ENCODE data around the gene MTERF4. TPM values are rescaled to one million over a fixed set of nuclear protein-coding genes. Genes with fewer than 3 reads are reported as not detected.
A peak's percentile ranks its signal among the peaks of the same experiment; 100 is the strongest.

MTERF4 gene
- total and polyA plus RNA-seq, 8 donors = 3.2 to 85.7 (median 29.2) TPM

DNA sequence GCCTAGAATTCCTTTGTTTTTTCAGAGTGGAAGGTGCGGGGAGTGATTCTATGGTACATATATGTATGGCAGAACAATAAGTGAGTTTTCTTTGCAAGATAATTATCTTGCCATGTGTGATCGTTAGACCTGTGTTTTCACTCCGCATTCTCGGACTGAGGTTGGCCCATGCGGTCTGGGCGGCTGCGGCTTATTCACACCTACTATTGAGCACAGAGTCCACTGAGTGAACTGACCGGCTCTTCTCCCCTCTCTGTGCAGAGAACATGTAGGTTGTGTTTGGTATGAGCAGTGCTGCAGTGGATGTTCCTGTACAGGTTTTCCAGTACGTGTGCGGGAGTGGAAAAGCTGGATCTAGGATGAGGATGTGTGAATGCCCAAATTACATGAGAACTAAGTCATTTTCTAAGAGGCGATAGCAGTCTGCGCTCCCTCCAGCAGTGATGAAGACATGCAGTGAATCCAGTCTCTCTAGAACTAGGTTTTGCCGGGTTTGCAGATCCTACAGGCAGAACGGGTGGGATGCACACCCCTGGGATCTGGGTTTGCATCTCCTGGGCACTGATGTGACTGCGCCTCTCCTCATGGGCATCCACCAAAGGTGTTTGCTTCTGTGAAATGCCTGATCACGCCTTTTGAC is 27.1 kb downstream of the MTERF4 start:
- no peak for DNase-seq
- H3K4me1 ChIP-seq = peaks cover 0 to 7% (median 2%) of the 10 kb centered on the region in 4 donors
- H3K36me3 ChIP-seq = peaks cover 13 to 67% (median 58%) of the 10 kb centered on the region in 4 donors
- H3K4me3 ChIP-seq = no peak overlapping the region
- intact Hi-C loops (cut with DNase I; ENCODE audit: low total_unique reads) = no loop called here
- 93 to 95% (median 95%) methylated on average over 16 of the region's 16 CpGs for WGBS, 5 donors
- H3K27ac ChIP-seq = no peak overlapping the region
- H3K9me3 ChIP-seq = no peaks in the 10 kb centered on the region
- no peaks in the 10 kb centered on the region for H3K27me3 ChIP-seq
- TF ChIP-seq POLR2AphosphoS5 (IDR thresholded peaks at IDR 0.05) (no peak), EP300 (IDR thresholded peaks at IDR 0.05) (no peak), POLR2A (IDR thresholded peaks at IDR 0.05) (no peak)
- TF ChIP-seq, protein P1, sequence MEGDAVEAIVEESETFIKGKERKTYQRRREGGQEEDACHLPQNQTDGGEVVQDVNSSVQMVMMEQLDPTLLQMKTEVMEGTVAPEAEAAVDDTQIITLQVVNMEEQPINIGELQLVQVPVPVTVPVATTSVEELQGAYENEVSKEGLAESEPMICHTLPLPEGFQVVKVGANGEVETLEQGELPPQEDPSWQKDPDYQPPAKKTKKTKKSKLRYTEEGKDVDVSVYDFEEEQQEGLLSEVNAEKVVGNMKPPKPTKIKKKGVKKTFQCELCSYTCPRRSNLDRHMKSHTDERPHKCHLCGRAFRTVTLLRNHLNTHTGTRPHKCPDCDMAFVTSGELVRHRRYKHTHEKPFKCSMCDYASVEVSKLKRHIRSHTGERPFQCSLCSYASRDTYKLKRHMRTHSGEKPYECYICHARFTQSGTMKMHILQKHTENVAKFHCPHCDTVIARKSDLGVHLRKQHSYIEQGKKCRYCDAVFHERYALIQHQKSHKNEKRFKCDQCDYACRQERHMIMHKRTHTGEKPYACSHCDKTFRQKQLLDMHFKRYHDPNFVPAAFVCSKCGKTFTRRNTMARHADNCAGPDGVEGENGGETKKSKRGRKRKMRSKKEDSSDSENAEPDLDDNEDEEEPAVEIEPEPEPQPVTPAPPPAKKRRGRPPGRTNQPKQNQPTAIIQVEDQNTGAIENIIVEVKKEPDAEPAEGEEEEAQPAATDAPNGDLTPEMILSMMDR (IDR thresholded peaks at IDR 0.05) = no peak

DNA sequence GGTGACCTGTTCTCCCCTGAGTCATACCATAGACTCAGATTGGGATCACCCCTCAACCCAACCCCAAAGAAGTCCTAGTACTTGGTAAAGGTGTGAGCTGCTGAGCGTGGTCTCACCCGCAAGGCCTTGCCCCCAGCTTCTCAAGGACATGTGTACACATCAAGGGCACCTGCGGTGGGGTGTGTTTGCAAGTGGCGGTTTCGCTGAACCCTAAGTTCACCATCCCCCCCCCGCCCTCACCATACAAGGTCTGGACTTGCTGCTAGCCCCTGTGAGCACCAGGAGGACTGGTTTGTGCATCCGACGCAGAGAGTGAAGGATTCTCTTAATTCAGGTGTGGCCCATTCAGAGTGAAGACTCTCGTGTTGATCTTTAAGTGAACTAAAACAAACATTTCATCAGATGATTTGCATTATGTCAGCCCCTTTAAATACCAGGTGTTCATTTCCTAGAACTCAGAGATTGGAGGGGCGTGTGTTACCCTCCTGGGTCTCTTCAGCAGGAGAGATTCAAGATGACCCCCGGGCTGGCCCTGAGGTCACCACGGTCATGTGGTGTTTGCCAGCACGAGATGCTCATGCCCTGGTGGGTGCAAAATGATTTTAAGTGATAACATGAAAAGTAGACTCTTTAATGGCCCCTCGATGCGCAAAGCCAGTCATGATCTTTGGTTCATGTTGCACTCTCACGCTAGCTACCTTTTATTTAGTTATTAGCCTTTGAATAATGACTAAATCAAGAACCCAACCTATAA is 27.8 kb downstream of the MTERF4 start:
- TF ChIP-seq, protein P1 (IDR thresholded peaks at IDR 0.05) = no peak
- TF ChIP-seq POLR2AphosphoS5 (IDR thresholded peaks at IDR 0.05) (no peak), EP300 (IDR thresholded peaks at IDR 0.05) (no peak), POLR2A (IDR thresholded peaks at IDR 0.05) (no peak)
- WGBS, 5 donors = 84 to 87% (median 87%) methylated on average over 16 of the region's 16 CpGs
- Histone ChIP-seq H3K27me3 (no peaks in the 10 kb centered on the region), H3K9me3 (no peaks in the 10 kb centered on the region), H3K4me1 (peaks cover 0 to 7% (median 2%) of the 10 kb centered on the region in 4 donors), H3K36me3 (peaks cover 13 to 74% (median 66%) of the 10 kb centered on the region in 4 donors), H3K27ac (no peak overlapping the region), H3K4me3 (no peak overlapping the region)
- DNase-seq = no peak
- intact Hi-C loops (cut with DNase I; ENCODE audit: low total_unique reads) = no loop called here

DNA sequence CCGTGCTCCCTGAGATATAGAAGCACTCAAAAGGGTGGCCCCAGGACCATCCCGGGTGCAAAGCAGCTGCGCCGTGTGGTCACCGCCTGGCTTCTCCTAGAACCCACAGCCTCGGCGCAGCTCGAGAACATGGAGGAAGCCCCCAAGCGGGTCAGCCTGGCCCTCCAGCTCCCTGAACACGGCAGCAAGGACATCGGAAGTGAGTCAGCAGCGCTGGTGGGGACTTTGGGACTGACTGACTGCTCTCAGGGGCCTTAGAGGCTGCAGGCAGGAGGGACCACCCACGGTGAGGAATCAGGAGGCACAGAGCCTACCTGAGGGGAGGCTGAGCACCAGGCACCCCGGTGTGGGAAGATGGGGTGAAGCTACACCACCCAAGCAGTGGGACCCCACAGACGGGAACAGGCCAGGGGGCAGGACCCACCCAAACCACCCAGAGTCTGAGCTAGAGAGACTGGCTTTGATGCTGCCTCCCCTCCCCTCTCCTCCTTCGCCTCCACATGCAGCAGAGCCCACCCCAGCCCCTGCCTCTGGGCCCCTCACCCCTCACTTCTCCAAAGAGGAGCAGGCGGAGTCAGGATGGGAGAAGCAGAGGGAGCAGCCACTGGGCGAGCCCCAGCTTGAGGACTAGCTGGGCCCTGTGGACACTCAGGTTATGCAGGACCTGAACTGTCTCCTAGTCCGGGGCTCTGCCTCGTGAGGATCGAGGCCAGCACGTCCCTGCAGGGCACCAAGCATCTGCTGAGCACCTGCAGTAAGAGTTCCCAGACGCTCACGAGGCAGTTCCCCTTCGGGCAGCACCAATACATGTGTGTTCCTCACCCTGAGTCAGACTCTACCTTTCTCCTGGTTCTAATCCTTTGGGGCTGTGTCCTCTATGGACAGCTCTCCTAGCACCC is 28.7 kb downstream of the MTERF4 start:
- WGBS, 5 donors = 75 to 78% (median 77%) methylated on average over 22 to 25 of the region's 25 CpGs
- Histone ChIP-seq H3K9me3 (no peaks in the 10 kb centered on the region), H3K27me3 (no peaks in the 10 kb centered on the region), H3K36me3 (peaks cover 13 to 83% (median 74%) of the 10 kb centered on the region in 4 donors), H3K27ac (no peak overlapping the region), H3K4me1 (peaks cover 0 to under 1% (median 0%) of the 10 kb centered on the region in 4 donors), H3K4me3 (no peak overlapping the region)
- TF ChIP-seq POLR2A (IDR thresholded peaks at IDR 0.05) (no peak), POLR2AphosphoS5 (IDR thresholded peaks at IDR 0.05) (no peak), EP300 (IDR thresholded peaks at IDR 0.05) (no peak)
- TF ChIP-seq, protein P1 (IDR thresholded peaks at IDR 0.05) = no peak
- intact Hi-C loops (cut with DNase I; ENCODE audit: low total_unique reads) = no loop called here
- peak in 1 of 2 donors; percentile 21 for DNase-seq
